ENCODE results near the gene VMP1. TPM values are rescaled to one million over a fixed set of nuclear protein-coding genes. Genes with fewer than 3 reads are reported as not detected.
"Not testable (repeated sequence)": the region's sequence is repeated elsewhere in the genome, so short reads cannot be mapped to it uniquely, and the experiment has no call there.

Gene VMP1
- total RNA-seq, 2 experiments from 2014 or later = 73.6 to 81.1 TPM

GRCh38 chr17:59826706-59827453, 119.4 kb downstream of the VMP1 start:
- Mint-ChIP-seq H3K9me3 (no peaks in the 10 kb centered on the region), H3K4me3 (peak overlapping the region; percentile 32), H3K27ac (peak overlapping the region; percentile 75), H3K36me3 (ENCODE audit: low read depth) (peaks cover 8% of the 10 kb centered on the region), H3K27me3 (no peaks in the 10 kb centered on the region), H3K4me1 (ENCODE audit: low read depth) (peaks cover 54% of the 10 kb centered on the region)
- H3K36me3 ChIP-seq (ENCODE audit: insufficient read depth, low read length) = no peaks in the 10 kb centered on the region
- ChIA-PET POLR2A (interaction anchor here (0.6 to 3.6 kb wide), 6 partner anchors 8 to 73 kb away, joined by 3 to 51 read pairs (median 6); no protein-coding TSS in a partner anchor), CTCF (interaction anchor here (1.5 to 2.7 kb wide), 3 partner anchors 10 to 74 kb away, joined by 3 to 14 read pairs (median 4); no protein-coding TSS in a partner anchor)
- no peak overlapping the region for H3K27ac ChIP-seq (ENCODE audit: low read depth in 1 of 2, low read length in 2 of 2)
- no peak for ATAC-seq (ENCODE audit: poor library complexity)
- H3K4me3 ChIP-seq (ENCODE audit: low read length) = no peak overlapping the region
- TF ChIP-seq CTCF (IDR thresholded peaks at IDR 0.05) = no peak
- H3K27me3 ChIP-seq (ENCODE audit: control insufficient read depth in 1 of 2, insufficient read depth in 2 of 2, low read length in 2 of 2) = no peaks in the 10 kb centered on the region
- DNase-seq = no peak
- H3K9me3 ChIP-seq (ENCODE audit: control insufficient read depth in 1 of 2, insufficient read depth in 1 of 2, low read length in 2 of 2) = no peaks in the 10 kb centered on the region
- peaks cover 53% of the 10 kb centered on the region for H3K4me1 ChIP-seq (ENCODE audit: insufficient read depth, low read length)
- intact Hi-C loops (cut with DNase I, micrococcal nuclease) = no loop called here

GRCh38 chr17:59827721-59828477, 120.4 kb downstream of the VMP1 start:
- intact Hi-C loops (cut with DNase I, micrococcal nuclease) = no loop called here
- DNase-seq (peak in 3 of 14 experiments; percentile 46 to 53 (median 46)), ATAC-seq (ENCODE audit: poor library complexity) (peak; percentile 17)
- POLR2A ChIA-PET = interaction anchor here (0.8 to 3.6 kb wide), 9 partner anchors 11 to 74 kb away, joined by 3 to 51 read pairs (median 4); no protein-coding TSS in a partner anchor
- peak overlapping the region; percentile 85 for H3K27ac Mint-ChIP-seq
- no peaks in the 10 kb centered on the region for H3K9me3 Mint-ChIP-seq
- Histone ChIP-seq H3K9me3 (ENCODE audit: control insufficient read depth in 1 of 2, insufficient read depth in 1 of 2, low read length in 2 of 2) (no peaks in the 10 kb centered on the region), H3K27ac (ENCODE audit: low read depth in 1 of 2, low read length in 2 of 2) (peak overlapping the region; percentile 25 to 63), H3K27me3 (ENCODE audit: control insufficient read depth in 1 of 2, insufficient read depth in 2 of 2, low read length in 2 of 2) (no peaks in the 10 kb centered on the region), H3K4me3 (ENCODE audit: low read length) (peak overlapping the region; percentile 4), H3K4me1 (ENCODE audit: insufficient read depth, low read length) (peaks cover 54% of the 10 kb centered on the region), H3K36me3 (ENCODE audit: insufficient read depth, low read length) (no peaks in the 10 kb centered on the region)
- H3K36me3 Mint-ChIP-seq (ENCODE audit: low read depth) = peaks cover 1% of the 10 kb centered on the region
- H3K4me1 Mint-ChIP-seq (ENCODE audit: low read depth) = peaks cover 56% of the 10 kb centered on the region
- H3K4me3 Mint-ChIP-seq = peak overlapping the region; percentile 70
- H3K27me3 Mint-ChIP-seq = no peaks in the 10 kb centered on the region
- CTCF ChIA-PET = interaction anchor here (0.6 to 3.0 kb wide), 8 partner anchors 10 to 1510 kb away, joined by 3 to 14 read pairs (median 4); no protein-coding TSS in a partner anchor
- TF ChIP-seq CTCF (IDR thresholded peaks at IDR 0.05) = no peak

- no peaks in the 10 kb centered on the region for H3K27me3 Mint-ChIP-seq
- Histone ChIP-seq H3K36me3 (ENCODE audit: insufficient read depth, low read length) (no peaks in the 10 kb centered on the region), H3K27me3 (ENCODE audit: control insufficient read depth in 1 of 2, insufficient read depth in 2 of 2, low read length in 2 of 2) (no peaks in the 10 kb centered on the region), H3K4me1 (ENCODE audit: insufficient read depth, low read length) (peaks cover 54% of the 10 kb centered on the region), H3K9me3 (ENCODE audit: control insufficient read depth in 1 of 2, insufficient read depth in 1 of 2, low read length in 2 of 2) (no peaks in the 10 kb centered on the region), H3K27ac (ENCODE audit: low read depth in 1 of 2, low read length in 2 of 2) (peak overlapping the region; percentile 25 to 63), H3K4me3 (ENCODE audit: low read length) (peak overlapping the region; percentile 4)
- no peak for DNase-seq
- TF ChIP-seq CTCF (IDR thresholded peaks at IDR 0.05) = no peak
- peak overlapping the region; percentile 70 for H3K4me3 Mint-ChIP-seq
- H3K27ac Mint-ChIP-seq = peak overlapping the region; percentile 85
- POLR2A ChIA-PET = interaction anchor here (0.6 to 3.6 kb wide), 9 partner anchors 11 to 75 kb away, joined by 3 to 51 read pairs (median 6); no protein-coding TSS in a partner anchor
- H3K9me3 Mint-ChIP-seq = no peaks in the 10 kb centered on the region
- no peaks in the 10 kb centered on the region for H3K36me3 Mint-ChIP-seq (ENCODE audit: low read depth)
- CTCF ChIA-PET = interaction anchor here (0.7 to 3.0 kb wide), 5 partner anchors 9 to 75 kb away, joined by 3 to 14 read pairs (median 4); no protein-coding TSS in a partner anchor
- no peak for ATAC-seq (ENCODE audit: poor library complexity)
- intact Hi-C loops (cut with DNase I, micrococcal nuclease) = no loop called here
- H3K4me1 Mint-ChIP-seq (ENCODE audit: low read depth) = peaks cover 61% of the 10 kb centered on the region
Measured at GRCh38 chr17:59828478-59828760, 121.0 kb downstream of the VMP1 start.

- H3K9me3 Mint-ChIP-seq; H3K27me3 ChIP-seq (ENCODE audit: control insufficient read depth in 1 of 2, insufficient read depth in 2 of 2, low read length in 2 of 2); H3K27me3 Mint-ChIP-seq; H3K9me3 ChIP-seq (ENCODE audit: control insufficient read depth in 1 of 2, insufficient read depth in 1 of 2, low read length in 2 of 2); intact Hi-C loops (cut with DNase I, micrococcal nuclease); H3K36me3 ChIP-seq (ENCODE audit: insufficient read depth, low read length); H3K36me3 Mint-ChIP-seq (ENCODE audit: low read depth): not testable (repeated sequence)
- Histone ChIP-seq H3K27ac (ENCODE audit: low read depth in 1 of 2, low read length in 2 of 2) (peak overlapping the region; percentile 25 to 63), H3K4me3 (ENCODE audit: low read length) (peak overlapping the region; percentile 33), H3K4me1 (ENCODE audit: insufficient read depth, low read length) (peaks cover 54% of the 10 kb centered on the region)
- peak in 1 of 14 experiments; percentile 36 for DNase-seq
- ChIA-PET POLR2A (interaction anchor here (0.6 to 3.6 kb wide), 8 partner anchors 10 to 122 kb away, joined by 3 to 51 read pairs (median 6); partner anchors contain the start of gene PTRH2), CTCF (interaction anchor here (2.7 to 3.0 kb wide), 2 partner anchors 31 to 76 kb away, joined by 11 to 14 read pairs; no protein-coding TSS in a partner anchor)
- ATAC-seq (ENCODE audit: poor library complexity) = peak; percentile 33
- Mint-ChIP-seq H3K4me1 (ENCODE audit: low read depth) (peaks cover 65% of the 10 kb centered on the region), H3K27ac (peak overlapping the region; percentile 85), H3K4me3 (peak overlapping the region; percentile 70)
Measured at GRCh38 chr17:59828819-59829216, 121.4 kb downstream of the VMP1 start.
